ENCODE data around the gene BIRC3. TPM values are rescaled to one million over a fixed set of nuclear protein-coding genes. Genes with fewer than 3 reads are reported as not detected.

BIRC3 gene
- total RNA-seq, 2 donors from 2014 or later, result 4.9 to 15.3 TPM

GRCh38 chr11:102318469-102318868, 1.2 kb downstream of the BIRC3 start:
- H3K4me3 ChIP-seq, result peak overlapping the region; percentile 85
- ATAC-seq (ENCODE audit: insufficient number of reproducible peaks, low FRiP score, low read depth), result no peak
- no peaks in the 10 kb centered on the region for H3K36me3 ChIP-seq
- H3K27me3 ChIP-seq (replicated peaks; ENCODE audit: insufficient read depth), result no peaks in the 10 kb centered on the region
- DNase-seq (ENCODE audit: low spot score), result no peak
- TF ChIP-seq, protein P1, sequence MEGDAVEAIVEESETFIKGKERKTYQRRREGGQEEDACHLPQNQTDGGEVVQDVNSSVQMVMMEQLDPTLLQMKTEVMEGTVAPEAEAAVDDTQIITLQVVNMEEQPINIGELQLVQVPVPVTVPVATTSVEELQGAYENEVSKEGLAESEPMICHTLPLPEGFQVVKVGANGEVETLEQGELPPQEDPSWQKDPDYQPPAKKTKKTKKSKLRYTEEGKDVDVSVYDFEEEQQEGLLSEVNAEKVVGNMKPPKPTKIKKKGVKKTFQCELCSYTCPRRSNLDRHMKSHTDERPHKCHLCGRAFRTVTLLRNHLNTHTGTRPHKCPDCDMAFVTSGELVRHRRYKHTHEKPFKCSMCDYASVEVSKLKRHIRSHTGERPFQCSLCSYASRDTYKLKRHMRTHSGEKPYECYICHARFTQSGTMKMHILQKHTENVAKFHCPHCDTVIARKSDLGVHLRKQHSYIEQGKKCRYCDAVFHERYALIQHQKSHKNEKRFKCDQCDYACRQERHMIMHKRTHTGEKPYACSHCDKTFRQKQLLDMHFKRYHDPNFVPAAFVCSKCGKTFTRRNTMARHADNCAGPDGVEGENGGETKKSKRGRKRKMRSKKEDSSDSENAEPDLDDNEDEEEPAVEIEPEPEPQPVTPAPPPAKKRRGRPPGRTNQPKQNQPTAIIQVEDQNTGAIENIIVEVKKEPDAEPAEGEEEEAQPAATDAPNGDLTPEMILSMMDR (IDR thresholded peaks at IDR 0.05), result no peak
- H3K27ac ChIP-seq, result peak overlapping the region in 1 of 2 donors; percentile 65
- H3K9me3 ChIP-seq, result no peaks in the 10 kb centered on the region
- peaks cover 26 to 44% of the 10 kb centered on the region in 2 donors for H3K4me1 ChIP-seq (ENCODE audit: control insufficient read depth in 1 of 2, low read depth in 2 of 2)

DNA sequence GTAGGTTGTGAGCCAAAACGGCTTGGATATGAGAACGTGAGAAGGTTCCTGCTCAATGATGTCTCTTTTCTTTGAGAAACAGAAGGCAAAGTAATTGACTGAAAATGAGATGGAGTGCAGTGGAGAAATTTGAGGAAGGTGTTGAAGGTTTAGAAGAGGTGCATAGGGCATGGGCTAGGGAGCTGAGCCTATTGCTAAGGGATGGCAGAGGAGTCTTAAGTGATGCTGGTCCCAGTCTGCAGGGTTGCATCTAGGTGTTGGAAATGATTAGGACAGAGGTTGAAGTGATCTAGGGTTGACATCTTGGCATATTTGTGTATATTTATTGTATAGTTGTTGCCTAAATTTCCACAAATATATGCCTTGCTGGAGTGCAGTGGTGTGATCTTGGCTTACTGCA, 2.3 kb downstream of the BIRC3 start:
- ATAC-seq (ENCODE audit: insufficient number of reproducible peaks, low FRiP score, low read depth) (no peak), DNase-seq (ENCODE audit: low spot score) (no peak)
- no peaks in the 10 kb centered on the region for H3K36me3 ChIP-seq
- H3K9me3 ChIP-seq, result no peaks in the 10 kb centered on the region
- no peak overlapping the region for H3K27ac ChIP-seq
- H3K4me3 ChIP-seq, result no peak overlapping the region
- TF ChIP-seq, protein P1 (IDR thresholded peaks at IDR 0.05), result no peak
- H3K27me3 ChIP-seq (replicated peaks; ENCODE audit: insufficient read depth), result no peaks in the 10 kb centered on the region
- H3K4me1 ChIP-seq (ENCODE audit: control insufficient read depth in 1 of 2, low read depth in 2 of 2), result peaks cover 23 to 34% of the 10 kb centered on the region in 2 donors

DNA sequence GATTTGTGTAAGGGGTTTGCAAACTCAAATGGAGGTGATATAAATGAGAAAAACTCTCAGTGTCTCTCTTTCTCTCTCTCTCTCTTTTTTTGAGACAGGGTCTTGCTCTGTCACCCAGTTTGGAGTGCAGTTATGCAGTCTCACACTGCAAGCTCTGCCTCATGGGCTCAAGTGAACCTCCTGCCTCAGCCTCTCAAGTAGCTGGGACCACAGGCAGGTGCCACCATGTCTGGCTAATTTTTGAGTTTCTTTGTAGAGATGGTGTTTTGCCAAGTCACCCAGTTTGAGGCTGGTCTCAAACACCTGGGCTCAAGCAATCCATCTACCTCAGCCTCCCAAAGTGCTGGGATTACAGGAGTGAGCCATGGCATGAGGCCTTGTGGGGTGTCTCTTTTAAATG, 2.9 kb downstream of the BIRC3 start:
- Histone ChIP-seq H3K36me3 (no peaks in the 10 kb centered on the region), H3K27me3 (replicated peaks; ENCODE audit: insufficient read depth) (no peaks in the 10 kb centered on the region), H3K27ac (peak overlapping the region; percentile 19 to 27), H3K4me3 (no peak overlapping the region), H3K4me1 (ENCODE audit: control insufficient read depth in 1 of 2, low read depth in 2 of 2) (peaks cover 23 to 34% of the 10 kb centered on the region in 2 donors), H3K9me3 (no peaks in the 10 kb centered on the region)
- TF ChIP-seq, protein P1 (IDR thresholded peaks at IDR 0.05), result no peak
- DNase-seq (ENCODE audit: low spot score), result no peak
- no peak for ATAC-seq (ENCODE audit: insufficient number of reproducible peaks, low FRiP score, low read depth)

DNA sequence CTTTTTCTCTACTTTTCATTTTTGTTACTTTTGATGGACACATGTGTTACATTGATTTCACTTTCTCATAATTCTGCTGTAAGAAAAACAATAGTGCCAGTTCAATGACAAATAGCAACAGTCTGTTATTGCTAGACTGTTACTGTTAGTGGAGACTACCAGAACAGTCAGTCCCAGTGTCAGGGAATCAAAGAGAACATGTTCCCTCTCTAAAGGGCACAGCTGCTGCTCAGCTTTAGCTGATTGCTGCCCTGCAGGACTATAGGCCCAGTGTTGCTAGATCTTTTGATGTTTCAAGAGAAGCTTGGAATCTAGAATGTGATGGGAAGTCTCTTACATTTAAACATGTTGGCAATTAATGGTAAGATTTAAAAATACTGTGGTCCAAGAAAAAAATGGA, 3.4 kb downstream of the BIRC3 start:
- Histone ChIP-seq H3K4me3 (no peak overlapping the region), H3K9me3 (no peaks in the 10 kb centered on the region), H3K27ac (peak overlapping the region in 1 of 2 donors; percentile 27), H3K36me3 (no peaks in the 10 kb centered on the region), H3K4me1 (ENCODE audit: control insufficient read depth in 1 of 2, low read depth in 2 of 2) (peaks cover 23 to 34% of the 10 kb centered on the region in 2 donors), H3K27me3 (replicated peaks; ENCODE audit: insufficient read depth) (no peaks in the 10 kb centered on the region)
- TF ChIP-seq, protein P1 (IDR thresholded peaks at IDR 0.05), result no peak
- no peak for DNase-seq (ENCODE audit: low spot score)
- no peak for ATAC-seq (ENCODE audit: insufficient number of reproducible peaks, low FRiP score, low read depth)

GRCh38 chr11:102322560-102322959, 5.3 kb downstream of the BIRC3 start:
- DNase-seq (ENCODE audit: low spot score) (no peak), ATAC-seq (ENCODE audit: insufficient number of reproducible peaks, low FRiP score, low read depth) (no peak)
- Histone ChIP-seq H3K9me3 (no peaks in the 10 kb centered on the region), H3K4me1 (ENCODE audit: control insufficient read depth in 1 of 2, low read depth in 2 of 2) (peaks cover 23 to 34% of the 10 kb centered on the region in 2 donors), H3K36me3 (no peaks in the 10 kb centered on the region), H3K4me3 (no peak overlapping the region), H3K27me3 (replicated peaks; ENCODE audit: insufficient read depth) (no peaks in the 10 kb centered on the region), H3K27ac (no peak overlapping the region)
- TF ChIP-seq, protein P1 (IDR thresholded peaks at IDR 0.05), result no peak
